Adrenal gland (tissue), 12 donors: ENCODE data around the gene KAT7. TPM values are rescaled to one million over a fixed set of nuclear protein-coding genes. Genes with fewer than 3 reads are reported as not detected.

Source experiments
- DNase-seq, 7 donors: peaks; one replicate each; pipeline ENCODE4 v3.0.0-alpha.2; 2019 to 2020
- H3K27ac ChIP-seq, 5 donors: fragments of 200-600 bp; sonication (generic) in 4 of 5; 1 replicate in 3 of 5; 2 replicates in 2 of 5; pipeline versions ENCODE4 v1.5.1 to v1.8.0; 2016 to 2020; ENCODE audit warnings: mild to moderate bottlenecking in 1 of 5
- H3K27me3 ChIP-seq: fragments of 200-600 bp; 2 replicates; pipeline ENCODE4 v1.8.0; 2021
- H3K36me3 ChIP-seq, 2 donors: fragments of 200-600 bp; replicated peaks in 1 of 2; 1 replicate in 1 of 2; 2 replicates in 1 of 2; pipeline versions ENCODE4 v1.5.1 to v1.8.0; 2018 to 2022
- H3K4me1 ChIP-seq, 2 donors: fragments of 200-600 bp; replicated peaks in 1 of 2; 1 replicate in 1 of 2; 2 replicates in 1 of 2; pipeline versions ENCODE4 v1.5.1 to v1.8.0; 2018 to 2021
- H3K4me3 ChIP-seq, 4 donors: fragments of 200-600 bp; sonication (generic) in 3 of 4; one replicate each; pipeline ENCODE4 v1.5.1; 2016 to 2018
- H3K9me3 ChIP-seq, 3 donors: fragments of 200-600 bp; sonication (generic) in 1 of 3; replicated peaks in 1 of 3; 1 replicate in 2 of 3; 2 replicates in 1 of 3; pipeline versions ENCODE4 v1.5.1 to v1.8.0; 2016 to 2021
- CTCF ChIP-seq, 6 experiments: fragments of 450-650 bp in 4 of 6; fragments of 200-600 bp in 2 of 6; sonication (generic) in 1 of 6; IDR thresholded peaks; 1 replicate in 5 of 6; 2 replicates in 1 of 6; pipeline versions ENCODE4 v1.5.1 to v1.8.0; 2016 to 2021; ENCODE audit warnings: antibody characterized with exemption in 6 of 6, mild to moderate bottlenecking in 2 of 6, moderate library complexity in 1 of 6
- POLR2A ChIP-seq, 2 donors: fragments of 450-650 bp; IDR thresholded peaks; one replicate each; pipeline ENCODE4 v1.6.1; 2017; ENCODE audit warnings: antibody characterized with exemption in 2 of 2, mild to moderate bottlenecking in 2 of 2, moderate library complexity in 1 of 2
- WGBS, 4 donors: extraction: QIAGEN DNeasy Blood & Tissue Kit in 2 of 4; methylation state at CpG; one replicate each; pipeline versions ENCODE4 v1.1.5 to v1.1.7; 2013 to 2017; 5-methylcytosine and 5-hydroxymethylcytosine counted together
- intact Hi-C, 2 donors: fragments of 100-400 bp; cut with DNase I; formaldehyde crosslinking; loops; one replicate each; pipeline versions ENCODE4 v1.14.1 to v1.15.0; 2022 to 2023
- polyA plus RNA-seq, 3 donors: library from polyadenylated mRNA; stranded (reverse); fragments of 200-250 nt in 2 of 3; fragments of 350-450 nt in 1 of 3; fragmentation: Illumina TruSeq in 1 of 3; extraction: RNeasy Lipid Tissue Mini Kit (QIAGEN cat#74804) in 1 of 3; gene quantifications; one replicate each; pipeline ENCODE4 v1.2.3, GENCODE V29; 2013 to 2014
- total RNA-seq, 9 donors: library from RNA; depleted of rRNA in 4 of 9; stranded (reverse); fragments of >200 nt in 4 of 9; fragments of 120-200 nt in 1 of 9; fragmentation: NEBNext Ultra II Directional in 1 of 9; extraction: Animal tissue kit (Norgen Biotek cat#: 25700) in 1 of 9; gene quantifications; one replicate each; pipeline versions ENCODE4 v1.1.0 to v1.2.4, GENCODE V29; 2013 to 2023
- donor health status: healthy with polysubstance abuse.
- donor health status: Bipolar disorder and iron deficiency.
- donor health status: DM: yes; HTN: yes; CAD: no.
- donor health status: DM: no; HTN: no; CAD: no.
- donor health status: DM: no; HTN: no; CAD: no.
- donor health status: DM: yes; HTN: yes; CAD: no.

The KAT7 gene
- total and polyA plus RNA-seq, 12 donors: 5.2 to 54.7 (median 39.8) TPM

GRCh38 chr17:49862781-49863331, 74.4 kb downstream of the KAT7 start:
- Histone ChIP-seq H3K9me3 (no peaks in the 10 kb centered on the region), H3K4me1 (peaks cover 0 to 5% of the 10 kb centered on the region in 2 donors), H3K4me3 (no peak overlapping the region), H3K27ac (no peak overlapping the region), H3K27me3 (no peaks in the 10 kb centered on the region), H3K36me3 (no peaks in the 10 kb centered on the region)
- intact Hi-C loops: loop anchor here in 1 of 2 donors (2.0 kb wide), 1 partner anchor 134 kb away; no protein-coding TSS in a partner anchor
- TF ChIP-seq POLR2A (IDR thresholded peaks at IDR 0.05): no peak
- no peak for TF ChIP-seq CTCF (IDR thresholded peaks at IDR 0.05)
- DNase-seq: peak in 1 of 7 donors; percentile 46
- WGBS, 4 donors: 33 to 50% (median 41%) methylated on average over 13 to 17 of the region's 17 CpGs

GRCh38 chr17:49866019-49866380, 77.5 kb downstream of the KAT7 start:
- H3K27ac ChIP-seq: no peak overlapping the region
- WGBS, 4 donors: 57 to 74% (median 69%) methylated on average over 1 of the region's 1 CpG
- H3K27me3 ChIP-seq: no peaks in the 10 kb centered on the region
- no peak for DNase-seq
- H3K9me3 ChIP-seq: no peaks in the 10 kb centered on the region
- H3K4me1 ChIP-seq: no peaks in the 10 kb centered on the region
- TF ChIP-seq POLR2A (IDR thresholded peaks at IDR 0.05) (no peak), CTCF (IDR thresholded peaks at IDR 0.05) (no peak)
- no peak overlapping the region for H3K4me3 ChIP-seq
- intact Hi-C loops: no loop called here
- H3K36me3 ChIP-seq: no peaks in the 10 kb centered on the region

- Histone ChIP-seq H3K4me1 (no peaks in the 10 kb centered on the region), H3K27ac (no peak overlapping the region), H3K9me3 (no peaks in the 10 kb centered on the region), H3K36me3 (no peaks in the 10 kb centered on the region), H3K4me3 (no peak overlapping the region), H3K27me3 (no peaks in the 10 kb centered on the region)
- DNase-seq: no peak
- intact Hi-C loops: no loop called here
- WGBS, 4 donors: 59 to 94% (median 83%) methylated on average over 3 of the region's 3 CpGs
- TF ChIP-seq POLR2A (IDR thresholded peaks at IDR 0.05) (no peak), CTCF (IDR thresholded peaks at IDR 0.05) (no peak)
Observed at GRCh38 chr17:49866882-49867413, 78.5 kb downstream of the KAT7 start.

GRCh38 chr17:49869038-49869374, 80.5 kb downstream of the KAT7 start:
- H3K9me3 ChIP-seq: no peaks in the 10 kb centered on the region
- intact Hi-C loops: no loop called here
- H3K4me3 ChIP-seq: no peak overlapping the region
- H3K27me3 ChIP-seq: no peaks in the 10 kb centered on the region
- DNase-seq: no peak
- 27 to 50% (median 38%) methylated on average over 1 of the region's 1 CpG for WGBS, 4 donors
- no peaks in the 10 kb centered on the region for H3K4me1 ChIP-seq
- TF ChIP-seq POLR2A (IDR thresholded peaks at IDR 0.05) (no peak), CTCF (IDR thresholded peaks at IDR 0.05) (no peak)
- H3K27ac ChIP-seq: no peak overlapping the region
- no peaks in the 10 kb centered on the region for H3K36me3 ChIP-seq
